Activated CD4-positive, alpha-beta T cell treated with anti-CD3 and anti-CD28 coated beads, Interleukin-2, amount 50 U/mL, for 24 hours (primary cell): ENCODE measurements around the gene KRT37.

Experiments used
- DNase-seq, 2 donors: peaks; one replicate each; pipeline ENCODE4 v3.0.0-alpha.2; 2020; ENCODE audit warnings: low read depth in 1 of 2, low spot score in 1 of 2

The KRT37 gene

DNA sequence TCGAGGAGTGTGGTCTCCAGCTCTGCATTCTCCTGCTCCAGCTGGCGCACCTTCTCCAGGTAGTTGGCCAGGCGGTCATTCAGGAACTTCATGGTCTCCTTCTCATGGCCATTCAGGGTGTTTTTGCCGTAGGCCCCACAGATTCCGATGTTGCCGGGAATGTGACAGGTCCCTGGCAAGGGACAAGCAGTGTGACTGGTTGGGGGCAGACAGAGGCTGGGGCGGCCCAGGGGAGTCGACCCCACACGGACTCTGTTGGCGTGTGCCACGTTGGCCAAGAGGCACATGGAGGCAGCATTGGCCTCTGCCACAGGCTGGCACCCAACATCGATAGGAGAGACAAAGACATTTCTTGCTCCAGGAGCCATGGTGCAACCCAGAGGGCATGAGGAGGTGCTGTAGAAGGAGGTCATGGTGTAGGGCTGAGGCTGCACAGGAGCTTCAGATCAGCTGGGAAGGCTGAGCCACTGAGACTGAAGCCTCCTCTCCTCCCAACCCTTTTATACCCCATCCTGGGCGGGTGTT, at the start of gene KRT37:
Gene KRT37 (minus strand): TSS at position 475 of the 525 bp plus-strand sequence. CDS start 62 bp downstream, at position 413.
- no peak for DNase-seq

DNA sequence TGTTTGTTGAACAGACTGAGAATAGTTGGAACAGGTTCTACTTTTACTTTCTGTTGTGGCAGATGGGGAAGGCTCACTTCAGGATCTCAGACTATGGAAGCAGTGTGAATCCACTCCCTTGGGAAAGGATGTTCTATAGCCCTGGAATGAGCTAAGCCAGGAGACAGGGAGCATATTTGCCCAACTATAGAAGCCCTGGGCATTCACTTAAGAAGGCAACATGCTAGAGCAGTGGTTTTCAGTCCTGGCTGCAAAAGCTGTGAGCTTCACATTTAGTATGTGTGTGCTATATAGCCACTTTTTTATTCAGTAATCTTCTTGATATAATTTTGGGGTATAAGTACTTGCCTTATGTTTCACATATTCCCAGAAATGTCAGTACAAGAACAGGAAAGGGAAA, 44.0 kb upstream of the KRT37 start:
- no peak for DNase-seq

DNA sequence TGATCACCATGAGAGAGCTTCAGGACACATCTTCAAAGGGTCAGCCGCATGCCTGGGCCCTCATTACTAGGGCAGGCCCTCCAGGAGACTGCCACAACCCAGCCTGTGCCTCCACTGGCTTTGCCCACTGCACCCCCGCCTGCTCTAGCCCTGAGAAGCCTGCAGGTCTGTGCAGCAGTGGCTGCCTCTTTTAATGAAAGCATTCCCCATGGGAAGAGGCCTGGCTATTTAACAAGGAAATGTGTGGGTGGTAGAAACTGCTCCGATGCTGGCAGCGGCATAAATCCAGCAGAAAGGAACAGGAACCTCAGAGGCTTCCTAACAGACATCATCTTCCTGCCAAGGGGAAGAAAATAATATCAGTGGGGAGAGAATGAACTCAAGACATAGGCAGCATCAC, 43.2 kb upstream of the KRT37 start:
- DNase-seq = no peak

DNA sequence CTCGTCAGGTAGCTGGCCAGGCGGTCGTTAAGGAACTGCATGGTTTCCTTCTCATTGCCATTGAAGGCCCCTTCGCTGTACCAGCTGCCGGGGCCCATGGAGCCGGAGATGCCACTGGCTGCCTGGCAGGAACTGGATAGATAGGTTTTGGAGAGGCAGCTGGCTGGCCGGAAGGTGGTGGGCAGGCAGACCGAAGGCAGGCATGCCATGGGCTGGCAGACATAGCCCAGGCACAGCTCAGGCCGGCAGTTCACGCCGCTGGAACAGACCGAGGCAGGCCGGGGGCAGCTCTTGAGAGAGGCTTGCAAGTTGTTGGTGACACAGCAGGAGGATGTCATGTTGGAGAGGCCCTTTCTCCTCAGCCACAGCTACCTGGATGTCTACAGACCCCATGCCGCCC, 42.6 kb upstream of the KRT37 start, which contains the start of gene KRT32:
Gene KRT32 (minus strand): TSS at position 399 of the 400 bp plus-strand sequence. CDS start 61 bp downstream, at position 338.
- DNase-seq = no peak

DNA sequence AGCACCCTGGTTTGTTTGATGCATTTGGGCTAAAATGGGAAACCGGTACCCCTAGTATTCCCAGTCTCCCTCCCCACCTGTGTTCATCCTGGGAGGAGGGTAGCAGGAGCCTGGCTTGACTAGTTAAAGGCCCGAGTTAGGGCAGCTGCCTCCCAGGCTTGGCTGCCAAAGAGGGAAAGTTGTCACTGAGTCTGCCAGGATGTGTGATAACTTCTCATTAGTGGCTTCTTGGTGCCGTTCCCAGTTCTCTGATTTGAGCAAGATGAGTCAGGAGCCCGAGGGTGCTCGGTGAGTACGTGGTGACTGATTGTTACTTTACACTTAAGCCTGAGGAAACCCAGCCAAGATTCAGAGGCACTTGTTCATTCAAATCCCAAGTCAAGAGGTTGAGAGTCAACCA, 40.3 kb upstream of the KRT37 start:
- DNase-seq = no peak

DNA sequence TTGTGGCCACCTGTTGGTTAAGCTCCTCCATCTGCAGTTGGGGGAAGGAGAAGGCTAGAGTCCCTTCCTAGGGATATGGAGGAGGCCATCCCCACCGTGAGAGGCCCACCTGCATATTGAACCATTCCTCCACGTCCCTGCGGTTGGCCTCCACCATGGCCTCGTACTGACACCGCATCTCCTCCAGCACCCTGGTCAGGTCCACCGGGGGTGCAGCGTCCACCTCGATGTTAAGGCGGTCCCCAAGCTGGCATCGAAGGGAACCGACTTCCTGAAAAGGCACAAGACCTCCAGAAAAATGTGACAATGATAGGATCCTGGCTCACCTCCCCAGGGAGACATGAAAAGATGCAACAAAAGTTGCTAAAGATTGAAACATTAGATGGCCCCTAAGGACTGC, 39.8 kb upstream of the KRT37 start:
- no peak for DNase-seq

DNA sequence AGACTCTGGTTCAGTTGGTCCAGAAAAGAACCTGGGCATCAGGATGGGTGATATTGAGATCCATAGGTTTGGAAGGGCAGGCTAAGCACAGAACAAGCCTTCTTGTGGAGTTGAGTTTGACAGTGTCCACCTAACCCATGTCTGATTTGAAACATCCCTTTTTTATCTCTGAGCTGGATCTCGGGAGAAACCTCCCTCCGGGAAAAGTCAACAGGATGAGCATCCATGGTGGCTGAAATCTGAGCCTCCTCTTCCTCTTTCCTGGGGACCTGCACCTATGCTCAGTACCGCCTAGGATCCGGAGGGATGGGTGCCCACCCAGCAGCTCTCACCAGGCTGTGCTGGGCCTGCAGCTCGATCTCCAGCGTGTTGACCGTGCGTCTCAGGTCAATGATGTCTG, 39.4 kb upstream of the KRT37 start:
- DNase-seq = no peak

DNA sequence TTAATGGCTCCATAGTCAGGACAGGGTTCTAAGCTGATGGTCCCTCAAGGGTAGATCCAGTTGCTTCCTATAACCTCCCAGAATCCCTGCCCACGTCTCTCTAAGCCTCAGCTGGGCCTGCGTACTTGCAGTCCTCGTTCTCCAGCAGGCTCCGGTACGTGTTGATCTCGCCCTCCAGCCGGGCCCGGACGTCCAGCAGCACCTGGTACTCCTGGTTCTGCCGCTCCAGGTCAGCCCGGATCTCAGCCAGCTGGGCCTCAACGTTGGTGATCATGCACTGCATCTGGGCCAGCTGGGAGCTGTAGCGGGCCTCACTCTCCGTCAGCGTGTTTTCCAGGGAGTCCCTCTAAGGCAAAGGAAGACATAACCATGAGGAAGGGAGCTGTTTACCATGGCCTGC, 38.3 kb upstream of the KRT37 start:
- DNase-seq = no peak

DNA sequence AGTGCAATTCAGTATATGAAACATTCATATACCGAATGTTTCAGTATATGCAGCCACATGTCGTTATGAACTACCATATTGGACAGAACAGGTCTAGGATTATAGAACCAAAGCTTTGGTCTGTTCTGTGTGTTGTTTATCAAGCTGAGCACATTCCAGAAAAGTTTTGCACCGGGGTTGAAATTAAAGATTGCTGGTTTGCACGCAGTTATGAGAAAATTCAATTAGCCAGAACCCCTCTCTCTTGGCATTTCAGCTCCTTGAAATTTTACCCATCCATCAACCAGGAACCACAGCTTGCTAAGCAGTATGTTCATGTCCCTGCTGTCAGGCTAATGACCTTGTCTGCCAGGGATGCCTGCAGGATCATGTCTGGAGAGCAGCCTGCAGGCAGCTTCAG, 33.3 kb upstream of the KRT37 start:
- no peak for DNase-seq

DNA sequence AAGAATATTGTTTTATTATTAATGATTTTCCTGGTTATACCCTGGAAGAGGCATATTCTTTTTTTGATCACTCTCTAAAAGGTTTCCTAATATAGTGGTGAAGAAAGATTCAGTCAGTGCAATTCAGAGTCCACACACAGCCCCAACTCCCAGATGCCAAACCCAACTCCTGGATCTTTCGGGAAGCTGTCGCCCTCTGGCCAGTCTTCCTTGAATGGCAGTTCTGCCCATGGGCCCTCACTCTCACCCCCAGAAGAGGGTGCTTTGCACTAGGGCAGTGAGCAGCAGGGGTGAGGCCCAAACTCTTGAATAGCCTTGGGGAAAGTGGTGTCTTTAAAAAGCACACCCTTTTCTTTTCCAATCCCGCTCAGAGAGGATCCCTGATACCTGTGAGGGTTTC, 31.8 kb upstream of the KRT37 start:
- DNase-seq = no peak

DNA sequence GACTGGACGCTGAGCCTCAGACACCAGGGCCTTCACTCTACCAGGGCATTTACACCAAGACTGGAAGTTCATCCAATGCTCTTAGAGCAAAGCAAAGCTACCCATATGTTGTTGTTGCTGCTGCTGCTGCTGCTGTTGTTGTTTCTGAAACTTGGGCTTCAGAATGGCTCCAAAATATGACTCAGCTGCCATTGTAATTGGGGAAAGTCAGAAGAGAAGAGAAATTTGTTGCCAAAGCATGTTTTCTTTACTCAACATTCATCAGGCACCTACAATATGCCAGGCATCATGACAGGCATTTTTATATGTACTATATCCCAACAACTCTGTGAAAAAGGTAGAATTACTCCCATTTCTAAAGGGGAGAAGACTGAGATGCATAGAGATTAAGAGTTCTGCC, 30.9 kb upstream of the KRT37 start:
- no peak for DNase-seq

DNA sequence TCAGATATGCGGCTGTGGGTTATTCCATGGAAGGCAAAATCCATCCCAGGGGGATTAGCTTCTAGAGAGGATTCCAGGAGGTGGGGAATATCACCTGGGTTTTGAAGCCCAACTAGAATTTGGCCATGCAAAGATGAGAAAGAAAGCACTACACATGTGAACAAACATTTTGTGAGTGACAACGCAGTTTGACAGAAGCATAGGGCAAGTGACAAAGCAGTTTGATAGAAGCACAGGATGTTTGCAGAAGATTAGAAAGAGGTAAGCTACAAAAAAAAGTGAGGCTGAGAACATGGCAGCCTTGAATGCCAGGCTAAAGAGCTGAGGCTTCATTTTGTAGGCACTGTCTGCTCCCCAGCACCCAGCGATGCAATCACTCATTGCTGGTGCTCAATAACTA, 28.7 kb upstream of the KRT37 start:
- no peak for DNase-seq

DNA sequence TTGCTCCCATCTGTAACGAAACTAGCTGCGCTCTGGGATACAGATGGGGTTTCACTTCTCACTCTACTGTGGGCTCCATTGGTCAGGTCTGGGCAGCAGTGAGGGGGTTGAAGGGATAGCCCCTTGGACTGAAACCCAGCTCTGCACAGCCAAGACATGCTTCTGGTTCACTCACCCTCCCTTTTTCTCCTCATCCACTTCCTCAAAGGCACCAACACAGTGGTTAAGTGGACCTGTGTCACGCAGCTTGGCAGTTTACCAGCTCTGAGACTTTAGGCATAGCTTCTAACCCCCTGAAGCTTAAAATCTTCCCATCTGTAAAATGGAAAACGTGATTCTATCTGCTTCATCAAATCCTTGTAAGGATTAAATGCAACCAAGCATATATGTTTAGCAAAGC, 27.9 kb upstream of the KRT37 start:
- no peak for DNase-seq

DNA sequence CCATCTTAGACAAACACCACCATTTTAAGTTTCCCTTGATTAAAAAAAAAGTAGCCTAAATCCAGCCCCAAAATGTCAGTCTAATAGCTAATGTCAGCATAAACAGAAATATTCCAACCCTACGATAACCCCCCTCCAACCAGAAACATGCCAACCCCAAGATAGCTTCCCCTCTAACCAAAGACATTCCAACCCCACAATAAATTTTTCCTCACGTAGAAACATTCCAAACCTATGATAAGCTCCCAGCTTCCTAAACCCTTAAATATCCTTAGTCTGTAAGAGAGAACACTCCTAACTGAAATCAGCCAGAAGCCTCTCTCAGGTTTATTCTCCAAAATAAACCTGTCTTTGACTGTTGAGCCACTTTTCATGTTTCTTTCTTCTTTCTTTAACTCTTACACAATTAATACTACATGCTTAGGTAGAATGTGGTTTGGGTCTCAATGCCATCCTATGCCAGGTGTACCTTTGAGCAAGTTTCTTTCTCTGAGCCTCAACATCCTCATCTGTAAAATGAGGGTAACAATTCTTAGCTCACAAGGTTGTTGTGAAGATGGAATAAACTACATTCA, 26.9 kb upstream of the KRT37 start:
- DNase-seq = no peak

DNA sequence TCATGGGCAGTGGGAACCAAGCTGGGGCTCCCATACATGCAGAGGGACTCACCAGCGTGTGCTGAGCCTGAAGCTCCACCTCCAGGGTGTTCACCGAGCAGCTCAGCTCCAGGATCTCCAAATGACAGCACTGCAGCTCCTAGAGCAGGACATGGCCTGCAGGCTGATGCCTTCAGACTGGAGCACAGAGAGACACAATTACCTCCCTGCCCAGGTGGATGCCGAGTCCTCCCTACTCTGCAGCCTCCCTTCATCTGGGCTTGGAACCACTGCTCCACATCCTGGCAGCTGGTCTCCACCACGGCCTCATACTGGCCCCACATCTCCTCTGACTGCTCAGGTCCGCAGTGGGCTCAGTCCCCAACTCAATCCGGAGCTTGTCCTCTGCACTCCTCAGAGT, 24.6 kb upstream of the KRT37 start:
- DNase-seq = no peak

DNA sequence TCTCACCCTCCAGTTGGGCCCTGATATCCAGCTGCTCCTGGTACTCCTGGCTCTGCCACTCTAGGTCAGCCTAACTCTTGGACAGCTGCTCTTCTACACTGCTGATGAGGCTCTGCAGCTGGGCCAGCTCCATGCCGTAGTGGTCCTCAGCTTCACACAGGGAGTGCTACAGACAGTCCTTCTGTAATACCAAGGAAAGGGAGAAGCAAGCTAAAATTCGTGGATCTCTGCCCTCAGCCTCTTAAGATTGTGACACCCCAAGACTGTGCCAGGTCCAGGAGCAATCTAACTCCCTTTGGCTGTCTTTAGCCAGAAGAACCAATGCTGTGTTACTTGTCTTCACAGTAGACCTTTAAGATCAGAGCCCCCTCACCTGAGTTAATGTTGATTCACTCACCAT, 24.1 kb upstream of the KRT37 start:
- no peak for DNase-seq

DNA sequence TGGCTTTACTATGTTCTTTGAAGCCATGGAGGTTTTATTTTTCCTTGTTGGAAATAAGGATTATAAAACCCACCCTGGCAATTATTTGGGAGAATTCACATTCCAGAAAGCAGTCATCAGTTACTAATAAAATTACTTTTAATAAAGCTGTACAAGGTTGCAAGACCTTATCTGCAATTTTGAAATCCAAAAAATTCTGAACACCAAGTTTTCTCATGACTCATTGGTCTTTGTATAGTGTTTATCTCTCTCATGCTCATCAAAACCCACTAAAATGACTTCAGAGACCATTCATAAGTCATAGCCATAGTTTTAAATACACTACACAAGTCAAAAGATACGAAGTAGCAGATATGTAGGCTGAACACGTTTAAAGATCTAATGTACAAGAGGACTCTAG, 22.4 kb upstream of the KRT37 start:
- no peak for DNase-seq

DNA sequence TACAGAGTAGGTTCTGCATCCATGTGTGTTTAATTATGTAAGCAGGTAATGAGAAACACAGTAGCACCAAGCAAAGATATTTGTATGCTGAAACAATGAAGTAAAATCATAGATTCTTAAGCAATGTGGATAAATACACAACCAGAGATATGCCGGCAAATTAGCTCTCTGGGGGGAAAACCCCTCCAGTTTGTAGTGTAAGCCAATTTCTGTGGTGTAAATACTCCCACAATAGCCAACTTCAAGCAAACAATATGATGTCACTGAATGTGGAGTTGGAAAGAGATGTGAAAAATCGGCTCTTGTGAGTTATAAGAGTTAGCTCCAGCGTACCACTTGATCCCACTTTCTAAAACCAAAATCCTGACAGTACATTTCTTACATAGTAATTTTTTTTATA, 20.3 kb upstream of the KRT37 start:
- no peak for DNase-seq

DNA sequence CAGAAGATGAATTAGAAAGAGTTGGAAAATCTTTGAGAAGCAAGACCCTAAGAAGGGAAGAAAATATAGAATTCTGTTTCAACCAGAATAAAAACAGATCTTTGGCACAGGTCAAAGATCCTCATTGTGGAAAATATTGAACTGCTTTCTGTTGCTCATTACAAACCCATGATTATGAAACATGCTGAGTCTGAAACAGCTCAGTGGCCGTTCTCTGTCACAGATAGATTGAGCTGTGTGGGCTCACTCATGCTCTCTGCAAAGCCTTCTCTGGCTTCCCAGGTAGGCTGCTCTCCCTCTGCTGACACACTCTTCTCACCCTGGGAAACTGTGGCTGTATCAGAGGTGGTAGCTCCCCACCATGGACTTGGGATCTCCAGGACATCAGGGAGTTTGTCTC, 19.8 kb upstream of the KRT37 start:
- DNase-seq = no peak

DNA sequence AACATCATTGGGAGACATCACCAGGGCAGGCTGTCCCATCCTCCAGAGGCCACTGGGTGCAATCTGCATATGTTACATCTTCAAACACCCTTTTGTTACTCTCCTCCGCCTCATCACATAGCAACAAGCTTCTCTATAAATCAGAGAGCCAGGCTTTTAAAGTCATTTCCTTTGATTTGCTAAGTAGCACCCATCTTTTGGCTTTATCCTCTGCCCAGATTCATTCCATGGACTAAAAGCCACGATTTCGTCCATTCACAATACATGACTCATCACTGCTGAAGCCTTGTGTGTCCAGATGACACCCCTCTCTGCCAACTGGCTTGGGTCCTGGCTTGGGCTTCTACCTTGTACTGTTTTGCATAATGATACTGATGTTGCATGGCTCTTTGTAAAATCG, 18.4 kb upstream of the KRT37 start:
- DNase-seq = no peak

DNA sequence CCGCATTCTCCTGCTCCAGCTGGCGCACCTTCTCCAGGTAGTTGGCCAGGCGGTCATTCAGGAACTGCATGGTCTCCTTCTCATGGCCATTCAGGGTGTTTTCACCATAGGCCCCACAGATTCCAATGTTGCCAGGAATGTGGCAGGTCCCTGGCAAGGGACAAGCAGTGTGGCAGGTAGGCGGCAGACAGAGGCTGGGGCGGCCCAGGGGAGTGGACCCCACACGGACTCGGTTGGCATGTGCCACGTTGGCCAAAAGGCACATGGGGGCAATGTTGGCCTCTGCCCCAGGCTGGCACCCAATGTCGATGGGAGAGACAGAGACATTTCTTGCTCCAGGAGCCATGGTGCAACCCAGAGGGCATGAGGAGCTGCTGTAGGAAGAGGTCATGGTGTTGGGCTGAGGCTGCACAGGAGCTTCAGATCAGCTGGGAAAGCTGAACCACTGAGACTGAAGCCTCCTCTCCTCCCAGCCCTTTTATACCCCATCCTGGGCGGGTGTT, 16.2 kb upstream of the KRT37 start, which contains the start of gene KRT38:
Gene KRT38 (minus strand): TSS at position 453 of the 503 bp plus-strand sequence. CDS start 62 bp downstream, at position 391.
- no peak for DNase-seq

DNA sequence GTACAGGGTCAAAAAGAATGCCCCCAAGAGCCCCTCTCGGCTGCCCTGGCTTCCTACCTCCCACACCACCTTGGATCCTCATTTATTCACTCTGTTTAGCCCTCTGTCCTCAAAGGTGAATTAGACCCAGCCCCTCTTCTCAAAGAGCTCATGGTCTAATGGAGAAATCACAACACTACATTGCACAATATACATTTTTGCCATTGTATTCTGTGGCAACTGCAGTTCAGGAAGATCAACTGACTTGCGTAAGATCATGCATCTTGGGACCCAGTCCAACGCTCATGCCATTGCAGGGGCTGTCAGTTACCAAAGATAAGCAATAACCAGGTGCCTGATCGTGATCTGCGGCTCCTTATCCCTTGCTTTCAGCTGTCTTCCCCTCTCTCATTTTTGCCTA, 15.0 kb upstream of the KRT37 start:
- DNase-seq = no peak

DNA sequence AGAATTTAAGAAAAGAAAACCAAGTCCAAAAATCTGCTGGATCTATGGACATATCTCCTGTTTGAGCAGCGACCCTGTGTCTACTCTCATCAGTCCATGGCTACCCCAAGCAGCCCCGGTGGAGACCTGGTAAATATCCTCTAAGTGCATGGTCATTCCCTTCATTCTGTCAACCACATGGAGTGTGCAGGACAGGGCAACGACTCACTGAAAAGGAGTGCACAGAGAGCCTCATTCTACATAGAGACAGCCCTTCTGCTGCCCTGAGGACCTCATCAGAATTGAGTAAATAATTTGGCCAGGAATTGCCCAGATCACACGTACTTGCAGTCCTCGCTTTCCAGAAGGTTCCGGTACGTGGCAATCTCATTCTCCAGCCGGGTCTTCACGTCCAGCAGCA, 13.4 kb upstream of the KRT37 start:
- no peak for DNase-seq
